ENCODE measurements around the gene BTBD19.
"Not testable (repeated sequence)": the region's sequence is repeated elsewhere in the genome, so short reads cannot be mapped to it uniquely, and the experiment has no call there.

- TF ChIP-seq CTCF (IDR thresholded peaks at IDR 0.05); EZH2 (IDR thresholded peaks at IDR 0.05; ENCODE audit: borderline replicate concordance, insufficient read depth, low read depth, low read length, poor library complexity, severe bottlenecking): not testable (repeated sequence)
These were observed 7.6 kb downstream of the BTBD19 start for GRCh38 chr1:44815926-44816325.
